AG09309 (cell line): ENCODE data around the gene C16orf92.
A peak's percentile ranks its signal among the peaks of the same experiment; 100 is the strongest.

ENCODE experiments used
- DNase-seq: peaks from one replicate; pipeline ENCODE4 v3.0.0-alpha.2; 2010; ENCODE audit warnings: low read depth
- H3K4me3 ChIP-seq: 2 replicates; pipeline ENCODE4 v1.5.1; 2011; ENCODE audit warnings: mild to moderate bottlenecking, low read depth, low read length, moderate library complexity; ENCODE audit not compliant: control insufficient read depth
- TF ChIP-seq, protein P1 (sequence below): IDR thresholded peaks from 2 replicates; pipeline ENCODE4 v1.5.1; 2011; ENCODE audit warnings: mild to moderate bottlenecking, low read depth, low read length, inconsistent platforms; ENCODE audit not compliant: insufficient read depth, control insufficient read depth; ENCODE audit errors: missing control alignments

The C16orf92 gene

DNA sequence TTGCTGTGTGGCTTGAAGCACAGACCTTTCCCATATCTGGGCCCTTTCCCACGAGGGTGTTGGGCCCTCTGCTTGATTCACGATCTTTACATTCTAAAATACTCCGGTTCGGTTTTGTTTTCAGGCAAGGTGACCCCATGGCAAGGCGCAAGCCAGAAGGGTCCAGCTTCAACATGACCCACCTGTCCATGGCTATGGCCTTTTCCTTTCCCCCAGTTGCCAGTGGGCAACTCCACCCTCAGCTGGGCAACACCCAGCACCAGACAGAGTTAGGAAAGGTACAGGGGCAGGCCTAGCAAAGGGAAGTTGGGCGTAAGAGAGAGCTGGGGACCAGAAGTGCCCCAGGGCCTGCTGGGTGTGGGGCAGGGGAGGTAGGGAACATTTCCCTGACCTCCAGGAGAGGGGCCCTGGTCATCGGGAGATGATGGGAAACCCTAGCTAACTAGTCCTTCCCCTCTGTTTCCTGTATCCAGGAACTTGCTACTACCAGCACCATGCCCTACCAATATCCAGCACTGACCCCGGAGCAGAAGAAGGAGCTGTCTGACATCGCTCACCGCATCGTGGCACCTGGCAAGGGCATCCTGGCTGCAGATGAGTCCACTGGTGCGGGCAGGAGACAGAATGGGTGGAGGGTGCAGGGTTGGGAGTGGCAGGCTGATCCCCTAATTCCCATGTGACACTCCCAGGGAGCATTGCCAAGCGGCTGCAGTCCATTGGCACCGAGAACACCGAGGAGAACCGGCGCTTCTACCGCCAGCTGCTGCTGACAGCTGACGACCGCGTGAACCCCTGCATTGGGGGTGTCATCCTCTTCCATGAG, 44.0 kb downstream of the C16orf92 start:
- TF ChIP-seq, protein P1, sequence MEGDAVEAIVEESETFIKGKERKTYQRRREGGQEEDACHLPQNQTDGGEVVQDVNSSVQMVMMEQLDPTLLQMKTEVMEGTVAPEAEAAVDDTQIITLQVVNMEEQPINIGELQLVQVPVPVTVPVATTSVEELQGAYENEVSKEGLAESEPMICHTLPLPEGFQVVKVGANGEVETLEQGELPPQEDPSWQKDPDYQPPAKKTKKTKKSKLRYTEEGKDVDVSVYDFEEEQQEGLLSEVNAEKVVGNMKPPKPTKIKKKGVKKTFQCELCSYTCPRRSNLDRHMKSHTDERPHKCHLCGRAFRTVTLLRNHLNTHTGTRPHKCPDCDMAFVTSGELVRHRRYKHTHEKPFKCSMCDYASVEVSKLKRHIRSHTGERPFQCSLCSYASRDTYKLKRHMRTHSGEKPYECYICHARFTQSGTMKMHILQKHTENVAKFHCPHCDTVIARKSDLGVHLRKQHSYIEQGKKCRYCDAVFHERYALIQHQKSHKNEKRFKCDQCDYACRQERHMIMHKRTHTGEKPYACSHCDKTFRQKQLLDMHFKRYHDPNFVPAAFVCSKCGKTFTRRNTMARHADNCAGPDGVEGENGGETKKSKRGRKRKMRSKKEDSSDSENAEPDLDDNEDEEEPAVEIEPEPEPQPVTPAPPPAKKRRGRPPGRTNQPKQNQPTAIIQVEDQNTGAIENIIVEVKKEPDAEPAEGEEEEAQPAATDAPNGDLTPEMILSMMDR = no peak
- peak overlapping the region; percentile 99 for H3K4me3 ChIP-seq
- DNase-seq = no peak

DNA sequence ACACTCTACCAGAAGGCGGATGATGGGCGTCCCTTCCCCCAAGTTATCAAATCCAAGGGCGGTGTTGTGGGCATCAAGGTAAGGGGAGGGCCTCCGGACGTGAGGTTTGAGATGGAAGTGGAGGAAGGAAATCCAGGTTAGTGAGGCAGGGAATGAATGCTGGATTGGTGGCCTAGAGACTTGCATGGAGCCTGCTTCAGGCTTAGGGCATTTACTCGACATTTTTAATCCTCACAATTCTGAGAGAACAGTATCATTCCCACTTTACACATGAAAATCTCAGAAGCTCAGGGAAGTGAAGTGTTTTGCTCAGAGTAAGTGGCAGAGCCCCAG, 44.6 kb downstream of the C16orf92 start:
- peak overlapping the region; percentile 99 for H3K4me3 ChIP-seq

DNA sequence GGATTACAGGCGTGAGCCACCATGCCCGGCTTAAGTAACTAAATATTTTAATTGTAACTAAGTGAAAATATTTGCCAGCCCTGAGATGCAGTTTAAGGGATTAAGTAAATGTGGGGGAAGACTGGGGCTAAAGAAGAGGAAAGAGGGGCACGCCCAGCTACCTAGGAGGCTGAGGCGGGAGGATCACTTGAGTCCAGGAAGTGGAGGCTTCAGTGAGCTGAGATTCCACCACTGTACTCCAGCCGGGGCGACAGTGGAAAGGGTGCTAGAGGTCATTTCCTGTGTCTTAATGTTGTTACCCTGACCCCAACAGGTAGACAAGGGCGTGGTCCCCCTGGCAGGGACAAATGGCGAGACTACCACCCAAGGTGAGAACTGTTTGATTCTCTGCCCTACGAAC, 45.3 kb downstream of the C16orf92 start:
- peak overlapping the region; percentile 5; the same call in 1 of the 2 replicates for H3K4me3 ChIP-seq
- DNase-seq = no peak
- TF ChIP-seq, protein P1 = no peak

More for the DNA sequence above, 44.6 kb downstream of the C16orf92 start:
- TF ChIP-seq, protein P1 = no peak
- DNase-seq = no peak

DNA sequence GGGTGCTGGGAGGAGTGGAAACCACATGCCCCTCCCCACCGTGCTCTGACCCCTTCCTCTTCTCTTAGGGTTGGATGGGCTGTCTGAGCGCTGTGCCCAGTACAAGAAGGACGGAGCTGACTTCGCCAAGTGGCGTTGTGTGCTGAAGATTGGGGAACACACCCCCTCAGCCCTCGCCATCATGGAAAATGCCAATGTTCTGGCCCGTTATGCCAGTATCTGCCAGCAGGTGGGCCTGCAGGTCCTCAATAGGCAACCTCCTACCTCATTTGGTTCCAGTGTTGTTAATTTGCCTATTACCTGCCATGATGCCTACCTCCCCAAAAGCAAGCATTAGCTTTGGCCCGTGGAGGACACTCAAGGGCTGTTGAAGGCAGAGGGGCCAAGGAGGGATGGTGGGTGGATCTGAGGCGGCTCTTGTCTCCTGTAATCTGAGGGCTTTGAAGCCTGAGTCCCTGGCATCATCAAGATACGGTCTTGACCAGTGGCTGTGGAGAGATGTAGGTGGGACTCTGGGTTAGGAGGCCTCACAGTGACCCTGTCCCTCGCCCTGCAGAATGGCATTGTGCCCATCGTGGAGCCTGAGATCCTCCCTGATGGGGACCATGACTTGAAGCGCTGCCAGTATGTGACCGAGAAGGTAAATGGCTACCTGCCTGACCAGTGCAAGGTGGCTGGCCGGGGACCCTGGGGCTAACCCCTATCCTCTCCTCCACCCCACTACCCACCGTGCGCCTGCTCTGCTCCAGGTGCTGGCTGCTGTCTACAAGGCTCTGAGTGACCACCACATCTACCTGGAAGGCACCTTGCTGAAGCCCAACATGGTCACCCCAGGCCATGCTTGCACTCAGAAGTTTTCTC, 46.0 kb downstream of the C16orf92 start:
- H3K4me3 ChIP-seq = peak overlapping the region; percentile 5; the same call in 1 of the 2 replicates
- no peak for DNase-seq
- TF ChIP-seq, protein P1 = peak; percentile 61

DNA sequence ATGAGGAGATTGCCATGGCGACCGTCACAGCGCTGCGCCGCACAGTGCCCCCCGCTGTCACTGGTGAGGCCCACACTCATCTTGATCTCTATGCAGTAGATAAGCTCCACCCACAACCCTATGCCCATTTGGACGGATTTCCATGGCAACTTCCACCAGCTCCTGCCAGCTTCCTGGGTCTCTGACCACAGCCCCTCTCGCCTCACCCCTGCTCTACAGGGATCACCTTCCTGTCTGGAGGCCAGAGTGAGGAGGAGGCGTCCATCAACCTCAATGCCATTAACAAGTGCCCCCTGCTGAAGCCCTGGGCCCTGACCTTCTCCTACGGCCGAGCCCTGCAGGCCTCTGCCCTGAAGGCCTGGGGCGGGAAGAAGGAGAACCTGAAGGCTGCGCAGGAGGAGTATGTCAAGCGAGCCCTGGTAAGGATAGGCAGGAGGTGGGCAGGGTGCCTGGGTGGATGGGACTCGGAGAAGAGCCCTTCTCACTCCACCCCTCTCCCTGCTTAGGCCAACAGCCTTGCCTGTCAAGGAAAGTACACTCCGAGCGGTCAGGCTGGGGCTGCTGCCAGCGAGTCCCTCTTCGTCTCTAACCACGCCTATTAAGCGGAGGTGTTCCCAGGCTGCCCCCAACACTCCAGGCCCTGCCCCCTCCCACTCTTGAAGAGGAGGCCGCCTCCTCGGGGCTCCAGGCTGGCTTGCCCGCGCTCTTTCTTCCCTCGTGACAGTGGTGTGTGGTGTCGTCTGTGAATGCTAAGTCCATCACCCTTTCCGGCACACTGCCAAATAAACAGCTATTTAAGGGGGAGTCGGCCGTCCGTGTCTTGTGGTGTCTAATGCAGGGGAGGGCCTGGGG, 46.8 kb downstream of the C16orf92 start:
- no peak for DNase-seq
- TF ChIP-seq, protein P1 = no peak
- H3K4me3 ChIP-seq = peak overlapping the region; percentile 4; the same call in 1 of the 2 replicates

DNA sequence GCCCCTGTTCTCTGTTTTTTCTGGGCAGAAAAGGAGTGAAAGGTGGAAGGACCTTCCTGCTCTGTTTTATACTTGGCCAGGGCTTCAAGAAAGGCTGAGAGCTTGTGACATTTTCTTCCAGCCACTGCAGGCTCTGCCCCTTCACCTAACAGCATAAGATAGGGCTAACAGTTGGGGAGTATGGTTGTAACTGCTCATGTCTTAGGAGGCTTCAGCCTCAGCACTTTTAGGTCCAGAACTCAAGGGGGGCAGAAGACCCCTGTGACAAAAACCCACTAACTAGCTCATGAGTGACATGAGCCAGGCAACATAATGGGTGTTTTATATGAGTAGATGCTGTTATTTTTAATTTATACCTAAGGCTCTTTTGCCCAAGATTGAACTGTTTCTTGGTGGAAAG, 47.5 kb downstream of the C16orf92 start:
- H3K4me3 ChIP-seq = 0 out of 2 replicates have a peak overlapping the region, but pooled peaks have one; percentile 4
- DNase-seq = no peak
- TF ChIP-seq, protein P1 = no peak
